SK-N-MC (cell line): ENCODE results near the gene GGTLC2.

Experiments
- EZH2 ChIP-seq: fragments of 200-600 bp; sonication (generic); IDR thresholded peaks from one replicate; pipeline ENCODE4 v1.6.1; 2017; ENCODE audit warnings: antibody characterized with exemption
- FOXP2 ChIP-seq: optimal IDR thresholded peaks from 2 replicates; pipeline ENCODE3; 2011; ENCODE audit warnings: mild to moderate bottlenecking, moderate library complexity; ENCODE audit not compliant: insufficient read depth; ENCODE audit errors: extremely low read length, control extremely low read depth
- POLR2AphosphoS5 ChIP-seq: IDR thresholded peaks from 2 replicates; pipeline ENCODE4 v1.6.1; 2012; ENCODE audit warnings: mild to moderate bottlenecking, low read depth, low read length, borderline replicate concordance

DNA sequence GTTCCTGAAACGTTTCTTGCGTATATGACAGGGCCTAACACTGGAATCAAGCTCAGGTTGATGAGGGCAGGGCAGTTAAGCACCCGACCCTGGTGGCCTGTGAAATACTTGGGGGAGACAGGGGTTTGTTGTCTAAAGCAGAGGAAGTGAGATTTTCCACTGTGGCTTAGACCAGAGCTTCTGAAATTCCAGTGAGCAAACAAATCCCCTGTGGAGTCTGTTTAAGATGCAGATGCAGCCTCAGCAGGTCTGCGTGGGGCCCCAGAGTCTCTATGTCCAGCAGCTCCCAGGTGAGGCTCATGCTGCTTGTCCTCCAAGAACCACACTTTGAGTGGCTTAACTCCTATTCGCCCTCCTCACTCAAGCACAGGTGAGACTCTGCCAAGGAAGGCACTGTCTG lies 46.3 kb upstream of the GGTLC2 start:
- TF ChIP-seq EZH2 (no peak), POLR2AphosphoS5 (no peak), FOXP2 (no peak)
